ENCODE results near the gene FLVCR2.

GRCh38 chr14:75647640-75648039, 69.2 kb downstream of the FLVCR2 start:
- TF ChIP-seq CTCF (IDR thresholded peaks at IDR 0.05) = no peak
- no peak for TF ChIP-seq POLR2A (IDR thresholded peaks at IDR 0.05; ENCODE audit: low read depth)
- TF ChIP-seq POLR2AphosphoS5 (IDR thresholded peaks at IDR 0.05) = no peak
- TF ChIP-seq EP300 (IDR thresholded peaks at IDR 0.05) = no peak
